K562 (cell line): ENCODE data around the gene PDIA4. TPM values are rescaled to one million over a fixed set of nuclear protein-coding genes. Genes with fewer than 3 reads are reported as not detected.

Source experiments
- CREM ChIP-seq: IDR thresholded peaks from 2 replicates; pipeline ENCODE4 v1.6.1; 2014; ENCODE audit warnings: antibody characterized with exemption, low read depth
- EP300 ChIP-seq: IDR thresholded peaks from 2 replicates; pipeline ENCODE4 v1.6.1; 2012; ENCODE audit warnings: low read length, improper control_type of control experiment
- FOSL1 ChIP-seq: fragments of 200-800 bp; sonication (Bioruptor generic); conservative IDR thresholded peaks from 2 replicates; pipeline ENCODE4 v1.6.1; 2016; ENCODE audit warnings: missing genetic modification characterization, missing compliant biosample characterization
- HDAC6 ChIP-seq: IDR thresholded peaks from 2 replicates; pipeline ENCODE4 v1.6.1; 2012; ENCODE audit warnings: low read depth, mild to moderate bottlenecking, control low read depth, inconsistent platforms, low read length, moderate library complexity
- HSF4 ChIP-seq: fragments of 250-450 bp; sonication (Bioruptor Pico); IDR thresholded peaks from 2 replicates; pipeline ENCODE4 v2.1.2; 2022; ENCODE audit warnings: mild to moderate bottlenecking, moderate library complexity, borderline replicate concordance
- KDM5B ChIP-seq: fragments of 200-600 bp; sonication (generic); IDR thresholded peaks from 2 replicates; pipeline ENCODE4 v1.6.1; 2012; ENCODE audit warnings: low read depth, mild to moderate bottlenecking, moderate library complexity, low read length, control low read depth, inconsistent platforms; ENCODE audit not compliant: insufficient replicate concordance
- L3MBTL2 ChIP-seq: fragments of 450-650 bp; IDR thresholded peaks from 2 replicates; pipeline ENCODE4 v1.6.1; 2016; ENCODE audit warnings: mild to moderate bottlenecking, moderate library complexity
- NFXL1 ChIP-seq: fragments of 450-650 bp; formaldehyde crosslinking; IDR thresholded peaks from 2 replicates; pipeline ENCODE4 v1.4.0; 2021; ENCODE audit warnings: mild to moderate bottlenecking
- SP1 ChIP-seq: sonication (generic); formaldehyde crosslinking; IDR thresholded peaks from 2 replicates; pipeline ENCODE4 v1.8.1; 2022; ENCODE audit warnings: mild to moderate bottlenecking, missing genetic modification reagents
- TAF1 ChIP-seq: IDR thresholded peaks from 2 replicates; pipeline ENCODE4 v1.6.1; 2011; ENCODE audit warnings: mild to moderate bottlenecking, low read length, moderate library complexity; ENCODE audit not compliant: insufficient read depth, control insufficient read depth, severe bottlenecking; ENCODE audit errors: extremely low read depth
- TEAD4 ChIP-seq, 2 experiments: sonication (generic) in 1 of 2; formaldehyde crosslinking in 1 of 2; IDR thresholded peaks; 2 replicates each; pipeline versions ENCODE4 v1.6.1 to v1.8.0; 2012 to 2022; ENCODE audit warnings: borderline replicate concordance in 1 of 2, inconsistent platforms in 1 of 2, low read length in 1 of 2, mild to moderate bottlenecking in 1 of 2, missing genetic modification reagents in 1 of 2
- ZNF316 ChIP-seq: fragments of 450-650 bp; IDR thresholded peaks from 2 replicates; pipeline ENCODE4 v1.6.1; 2016
- ZNF41 ChIP-seq: fragments of 250-450 bp; sonication (Bioruptor Pico); conservative IDR thresholded peaks from 2 replicates; pipeline ENCODE4 v1.4.0; 2020; ENCODE audit warnings: mild to moderate bottlenecking
- ZNF445 ChIP-seq: fragments of 250-450 bp; sonication (Bioruptor Pico); IDR thresholded peaks from 2 replicates; pipeline ENCODE4 v1.4.0; 2020; ENCODE audit warnings: low read depth, mild to moderate bottlenecking, moderate library complexity
- ZNF717 ChIP-seq: fragments of 250-450 bp; sonication (Bioruptor Pico); IDR thresholded peaks from 2 replicates; pipeline ENCODE4 v1.5.0; 2021
- ZZZ3 ChIP-seq: fragments of 450-650 bp; IDR thresholded peaks from 2 replicates; pipeline ENCODE4 v1.6.1; 2016; ENCODE audit warnings: antibody characterized with exemption, mild to moderate bottlenecking, moderate library complexity
- polyA plus RNA-seq, 8 experiments: library from polyadenylated mRNA; depleted of rRNA in 4 of 8; stranded (reverse) in 5 of 8; unstranded in 3 of 8; fragments of >200 nt; fragmentation: Nextera tagmentation in 2 of 8; fragmentation: Illumina TruSeq in 1 of 8; extraction: Ambion mirVana in 2 of 8; extraction: Trizol in 1 of 8; gene quantifications; 2 replicates each; pipeline versions ENCODE4 v1.2.1 to v1.2.3, GENCODE V29; 2011 to 2014; ENCODE audit warnings: inconsistent platforms in 1 of 8, missing spikeins in 1 of 8
- total RNA-seq, 7 experiments: library from RNA; depleted of rRNA in 6 of 7; stranded (reverse); fragments of >200 nt in 6 of 7; fragmentation: Illumina TruSeq in 2 of 7; extraction: Trizol in 2 of 7; gene quantifications; 2 replicates each; pipeline versions ENCODE4 v1.2.1 to v1.2.3, GENCODE V29; 2011 to 2021; ENCODE audit warnings: low replicate concordance in 1 of 7
- TF ChIP-seq, protein P1 (sequence below): sonication (generic); formaldehyde crosslinking; IDR thresholded peaks from 2 replicates; pipeline ENCODE4 v1.8.1; 2022; ENCODE audit warnings: missing genetic modification reagents
- TF ChIP-seq, protein P2 (sequence below): sonication (generic); formaldehyde crosslinking; IDR thresholded peaks from 2 replicates; pipeline ENCODE4 v1.8.0; 2023; ENCODE audit warnings: missing genetic modification reagents, mild to moderate bottlenecking, borderline replicate concordance
- TF ChIP-seq, protein P3 (sequence below): fragments of 450-650 bp; IDR thresholded peaks from 2 replicates; pipeline ENCODE4 v1.6.1; 2017; ENCODE audit warnings: antibody characterized with exemption

PDIA4 gene
- total and polyA plus RNA-seq, 9 of the 15 experiments (the other 6 are each of a cell fraction or from before 2014, with no cell fraction given) = 9.1 to 175 (median 146) TPM

DNA sequence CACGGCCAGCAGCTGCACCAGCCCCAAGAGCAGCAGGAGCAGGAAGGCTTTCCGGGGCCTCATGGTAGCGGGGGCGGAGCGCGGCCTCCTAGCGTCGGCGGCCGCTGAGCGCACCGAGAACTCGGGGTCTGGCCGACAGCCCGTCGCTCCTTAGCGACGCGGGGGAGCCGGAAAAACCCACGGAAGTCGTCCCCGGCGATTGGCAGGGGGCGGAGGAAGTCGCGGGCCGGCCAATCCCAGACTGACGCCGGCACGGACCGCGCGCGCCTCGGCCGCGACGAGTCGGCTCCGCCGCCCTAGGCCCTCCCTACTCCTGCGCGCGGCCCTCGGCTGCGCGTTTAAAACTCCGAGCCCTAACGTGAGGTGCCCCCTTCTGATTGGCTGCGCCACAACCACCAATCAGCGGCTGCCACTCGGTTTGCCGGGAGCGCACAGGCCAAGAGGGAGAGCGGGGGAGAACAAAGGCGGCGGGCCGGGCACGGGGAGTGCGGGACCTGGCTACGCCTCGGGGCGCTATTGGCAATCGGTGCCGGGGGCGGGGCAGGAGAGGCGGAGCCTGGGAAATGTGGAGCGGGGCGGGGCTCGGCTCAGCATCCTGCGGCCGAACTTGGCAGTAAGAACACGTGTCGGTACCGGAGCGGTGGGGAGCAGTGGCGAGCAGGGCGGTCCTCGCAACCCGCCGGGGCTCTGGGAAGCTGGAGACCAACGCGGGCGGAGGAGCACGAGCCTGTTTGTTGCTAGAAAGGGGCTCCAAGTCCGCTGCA, at the start of gene PDIA4 (continued):
- TF ChIP-seq EP300 (peak; percentile 34), TEAD4 (IDR thresholded peaks at IDR 0.05; ENCODE audit: low read length) (0 out of 2 replicates have a peak, but pooled peaks have one; percentile 9), TEAD4 (CRISPR knock-in tag; IDR thresholded peaks at IDR 0.05; ENCODE audit: borderline replicate concordance) (no peak), ZNF316 (no peak), HSF4 (CRISPR knock-in tag) (no peak), TAF1 (peak; percentile 87), L3MBTL2 (peak; percentile 99), SP1 (CRISPR knock-in tag) (peak; percentile 99), FOSL1 (tag) (no peak), ZZZ3 (no peak), CREM (peak; percentile 93), HDAC6 (peak; percentile 86; the same call in 1 of the 2 replicates), ZNF717 (no peak), ZNF445 (CRISPR knock-in tag) (no peak), NFXL1 (CRISPR knock-in tag) (no peak), ZNF41 (CRISPR knock-in tag) (no peak), KDM5B (peak; percentile 97)
- TF ChIP-seq, protein P1, sequence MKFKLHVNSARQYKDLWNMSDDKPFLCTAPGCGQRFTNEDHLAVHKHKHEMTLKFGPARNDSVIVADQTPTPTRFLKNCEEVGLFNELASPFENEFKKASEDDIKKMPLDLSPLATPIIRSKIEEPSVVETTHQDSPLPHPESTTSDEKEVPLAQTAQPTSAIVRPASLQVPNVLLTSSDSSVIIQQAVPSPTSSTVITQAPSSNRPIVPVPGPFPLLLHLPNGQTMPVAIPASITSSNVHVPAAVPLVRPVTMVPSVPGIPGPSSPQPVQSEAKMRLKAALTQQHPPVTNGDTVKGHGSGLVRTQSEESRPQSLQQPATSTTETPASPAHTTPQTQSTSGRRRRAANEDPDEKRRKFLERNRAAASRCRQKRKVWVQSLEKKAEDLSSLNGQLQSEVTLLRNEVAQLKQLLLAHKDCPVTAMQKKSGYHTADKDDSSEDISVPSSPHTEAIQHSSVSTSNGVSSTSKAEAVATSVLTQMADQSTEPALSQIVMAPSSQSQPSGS = no peak
- TF ChIP-seq, protein P2, sequence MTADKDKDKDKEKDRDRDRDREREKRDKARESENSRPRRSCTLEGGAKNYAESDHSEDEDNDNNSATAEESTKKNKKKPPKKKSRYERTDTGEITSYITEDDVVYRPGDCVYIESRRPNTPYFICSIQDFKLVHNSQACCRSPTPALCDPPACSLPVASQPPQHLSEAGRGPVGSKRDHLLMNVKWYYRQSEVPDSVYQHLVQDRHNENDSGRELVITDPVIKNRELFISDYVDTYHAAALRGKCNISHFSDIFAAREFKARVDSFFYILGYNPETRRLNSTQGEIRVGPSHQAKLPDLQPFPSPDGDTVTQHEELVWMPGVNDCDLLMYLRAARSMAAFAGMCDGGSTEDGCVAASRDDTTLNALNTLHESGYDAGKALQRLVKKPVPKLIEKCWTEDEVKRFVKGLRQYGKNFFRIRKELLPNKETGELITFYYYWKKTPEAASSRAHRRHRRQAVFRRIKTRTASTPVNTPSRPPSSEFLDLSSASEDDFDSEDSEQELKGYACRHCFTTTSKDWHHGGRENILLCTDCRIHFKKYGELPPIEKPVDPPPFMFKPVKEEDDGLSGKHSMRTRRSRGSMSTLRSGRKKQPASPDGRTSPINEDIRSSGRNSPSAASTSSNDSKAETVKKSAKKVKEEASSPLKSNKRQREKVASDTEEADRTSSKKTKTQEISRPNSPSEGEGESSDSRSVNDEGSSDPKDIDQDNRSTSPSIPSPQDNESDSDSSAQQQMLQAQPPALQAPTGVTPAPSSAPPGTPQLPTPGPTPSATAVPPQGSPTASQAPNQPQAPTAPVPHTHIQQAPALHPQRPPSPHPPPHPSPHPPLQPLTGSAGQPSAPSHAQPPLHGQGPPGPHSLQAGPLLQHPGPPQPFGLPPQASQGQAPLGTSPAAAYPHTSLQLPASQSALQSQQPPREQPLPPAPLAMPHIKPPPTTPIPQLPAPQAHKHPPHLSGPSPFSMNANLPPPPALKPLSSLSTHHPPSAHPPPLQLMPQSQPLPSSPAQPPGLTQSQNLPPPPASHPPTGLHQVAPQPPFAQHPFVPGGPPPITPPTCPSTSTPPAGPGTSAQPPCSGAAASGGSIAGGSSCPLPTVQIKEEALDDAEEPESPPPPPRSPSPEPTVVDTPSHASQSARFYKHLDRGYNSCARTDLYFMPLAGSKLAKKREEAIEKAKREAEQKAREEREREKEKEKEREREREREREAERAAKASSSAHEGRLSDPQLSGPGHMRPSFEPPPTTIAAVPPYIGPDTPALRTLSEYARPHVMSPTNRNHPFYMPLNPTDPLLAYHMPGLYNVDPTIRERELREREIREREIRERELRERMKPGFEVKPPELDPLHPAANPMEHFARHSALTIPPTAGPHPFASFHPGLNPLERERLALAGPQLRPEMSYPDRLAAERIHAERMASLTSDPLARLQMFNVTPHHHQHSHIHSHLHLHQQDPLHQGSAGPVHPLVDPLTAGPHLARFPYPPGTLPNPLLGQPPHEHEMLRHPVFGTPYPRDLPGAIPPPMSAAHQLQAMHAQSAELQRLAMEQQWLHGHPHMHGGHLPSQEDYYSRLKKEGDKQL = peak; percentile 78; the same call in 1 of the 2 replicates
- TF ChIP-seq, protein P3, sequence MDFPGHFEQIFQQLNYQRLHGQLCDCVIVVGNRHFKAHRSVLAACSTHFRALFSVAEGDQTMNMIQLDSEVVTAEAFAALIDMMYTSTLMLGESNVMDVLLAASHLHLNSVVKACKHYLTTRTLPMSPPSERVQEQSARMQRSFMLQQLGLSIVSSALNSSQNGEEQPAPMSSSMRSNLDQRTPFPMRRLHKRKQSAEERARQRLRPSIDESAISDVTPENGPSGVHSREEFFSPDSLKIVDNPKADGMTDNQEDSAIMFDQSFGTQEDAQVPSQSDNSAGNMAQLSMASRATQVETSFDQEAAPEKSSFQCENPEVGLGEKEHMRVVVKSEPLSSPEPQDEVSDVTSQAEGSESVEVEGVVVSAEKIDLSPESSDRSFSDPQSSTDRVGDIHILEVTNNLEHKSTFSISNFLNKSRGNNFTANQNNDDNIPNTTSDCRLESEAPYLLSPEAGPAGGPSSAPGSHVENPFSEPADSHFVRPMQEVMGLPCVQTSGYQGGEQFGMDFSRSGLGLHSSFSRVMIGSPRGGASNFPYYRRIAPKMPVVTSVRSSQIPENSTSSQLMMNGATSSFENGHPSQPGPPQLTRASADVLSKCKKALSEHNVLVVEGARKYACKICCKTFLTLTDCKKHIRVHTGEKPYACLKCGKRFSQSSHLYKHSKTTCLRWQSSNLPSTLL = no peak
